A673 (cell line): ENCODE data around the gene FAM184B. TPM values are rescaled to one million over a fixed set of nuclear protein-coding genes. Genes with fewer than 3 reads are reported as not detected.

Experiments used
- BruUV-seq: library from RNA; stranded (reverse); fragments of 400-500 nt; replicated peaks from 2 replicates; lab custom pipeline; 2021; lab: Mats Ljungman, UMichigan
- CTCF ChIA-PET: fragments of 300-600 bp; sonication (Branson Sonifier 250); formaldehyde crosslinking; loops from one replicate; lab custom pipeline; 2022; ENCODE audit warnings: antibody characterized with exemption; lab: Charles Lee
- POLR2A ChIA-PET: fragments of 300-600 bp; sonication (Branson Sonifier 250); formaldehyde crosslinking; loops from one replicate; lab custom pipeline; 2022; ENCODE audit warnings: antibody characterized with exemption; ENCODE audit not compliant: low non-redundant PET; lab: Charles Lee
- DNase-seq: peaks from one replicate; pipeline ENCODE4 v3.0.0-alpha.2; 2015; ENCODE audit warnings: low spot score
- H3K27ac ChIP-seq: fragments of 200-600 bp; sonication (generic); 2 replicates; pipeline ENCODE4 v1.5.1; 2016; ENCODE audit warnings: mixed run types, low read depth, mild to moderate bottlenecking, mixed read lengths, antibody characterized with exemption, low read length; ENCODE audit not compliant: poor library complexity, severe bottlenecking
- H3K27me3 ChIP-seq: fragments of 200-600 bp; sonication (generic); replicated peaks from 2 replicates; pipeline ENCODE4 v1.6.1; 2017; ENCODE audit warnings: mixed run types, low read depth, mild to moderate bottlenecking, mixed read lengths, antibody characterized with exemption, low read length; ENCODE audit not compliant: insufficient read depth, poor library complexity
- H3K36me3 ChIP-seq: fragments of 200-600 bp; sonication (generic); 2 replicates; pipeline ENCODE4 v1.6.1; 2016; ENCODE audit warnings: mixed run types, mild to moderate bottlenecking, mixed read lengths, antibody characterized with exemption, low read length; ENCODE audit not compliant: insufficient read depth, poor library complexity, severe bottlenecking
- H3K4me1 ChIP-seq: fragments of 200-600 bp; sonication (generic); 2 replicates; pipeline ENCODE4 v1.6.1; 2017; ENCODE audit warnings: mixed run types, mild to moderate bottlenecking, mixed read lengths, antibody characterized with exemption, low read length; ENCODE audit not compliant: insufficient read depth, poor library complexity, severe bottlenecking
- H3K4me3 ChIP-seq: fragments of 200-600 bp; sonication (generic); 2 replicates; pipeline ENCODE4 v1.5.1; 2016; ENCODE audit warnings: low read depth, mixed run types, mild to moderate bottlenecking, mixed read lengths, low read length; ENCODE audit not compliant: poor library complexity, severe bottlenecking
- H3K9me3 ChIP-seq: fragments of 200-600 bp; sonication (generic); 2 replicates; pipeline ENCODE4 v1.6.1; 2016; ENCODE audit warnings: mixed run types, low read depth, mild to moderate bottlenecking, mixed read lengths, antibody characterized with exemption, low read length; ENCODE audit not compliant: poor library complexity, severe bottlenecking
- CTCF ChIP-seq: fragments of 300-800, 200-600 bp; sonication (generic); conservative IDR thresholded peaks from 2 replicates; pipeline ENCODE4 v1.5.1; 2017; ENCODE audit warnings: low read depth, mild to moderate bottlenecking, antibody characterized with exemption, low read length, moderate library complexity, mixed read lengths
- EZH2 ChIP-seq: fragments of 200-600 bp; sonication (generic); IDR thresholded peaks from 2 replicates; pipeline ENCODE4 v1.6.1; 2017; ENCODE audit warnings: borderline replicate concordance, low read depth, mild to moderate bottlenecking, mixed read lengths, antibody characterized with exemption, low read length; ENCODE audit not compliant: poor library complexity, severe bottlenecking
- intact Hi-C: fragments of 100-400 bp; cut with micrococcal nuclease; formaldehyde crosslinking; loops from one replicate; pipeline ENCODE4 v1.10.0; 2022; ENCODE audit not compliant: unreplicated experiment
- total RNA-seq: library from RNA; stranded (reverse); gene quantifications from 2 replicates; pipeline ENCODE4 v1.2.3, GENCODE V29; 2021

The FAM184B gene
- total RNA-seq, 1 experiment from 2014 or later = 0.26 TPM

- CTCF ChIA-PET = no interaction called here
- Histone ChIP-seq H3K27ac (no peak overlapping the region), H3K4me3 (no peak overlapping the region), H3K9me3 (no peaks in the 10 kb centered on the region), H3K36me3 (no peaks in the 10 kb centered on the region), H3K27me3 (no peaks in the 10 kb centered on the region), H3K4me1 (no peaks in the 10 kb centered on the region)
- no peak for TF ChIP-seq EZH2
- TF ChIP-seq CTCF = no peak
- POLR2A ChIA-PET = no interaction called here
- no peak for DNase-seq
- intact Hi-C loops = no loop called here
- no TSS peak for BruUV-seq
Measured at GRCh38 chr4:17708992-17709762, 72.2 kb downstream of the FAM184B start.

- no TSS peak for BruUV-seq
- Histone ChIP-seq H3K4me3 (no peak overlapping the region), H3K4me1 (no peaks in the 10 kb centered on the region), H3K27ac (no peak overlapping the region), H3K27me3 (no peaks in the 10 kb centered on the region), H3K9me3 (no peaks in the 10 kb centered on the region), H3K36me3 (no peaks in the 10 kb centered on the region)
- DNase-seq = no peak
- ChIA-PET CTCF (no interaction called here), POLR2A (no interaction called here)
- TF ChIP-seq CTCF = no peak
- no peak for TF ChIP-seq EZH2
- intact Hi-C loops = no loop called here
Measured at GRCh38 chr4:17707671-17708070, 73.8 kb downstream of the FAM184B start.

GRCh38 chr4:17705107-17705506 is 76.3 kb downstream of the FAM184B start:
- no peak for TF ChIP-seq CTCF
- TF ChIP-seq EZH2 = no peak
- intact Hi-C loops = no loop called here
- Histone ChIP-seq H3K4me3 (no peak overlapping the region), H3K27me3 (no peaks in the 10 kb centered on the region), H3K36me3 (no peaks in the 10 kb centered on the region), H3K9me3 (no peaks in the 10 kb centered on the region), H3K4me1 (no peaks in the 10 kb centered on the region), H3K27ac (no peak overlapping the region)
- ChIA-PET POLR2A (no interaction called here), CTCF (no interaction called here)
- no peak for DNase-seq
- BruUV-seq = no TSS peak
